Neural progenitor cell (in vitro differentiated cells): ENCODE results near the gene OR13J1.

Experiments used
- CTCF ChIP-seq: fragments of 200-600 bp; sonication (generic); IDR thresholded peaks from 2 replicates; pipeline ENCODE4 v1.5.1; 2017; ENCODE audit warnings: antibody characterized with exemption, mild to moderate bottlenecking
- EZH2 ChIP-seq: fragments of 200-600 bp; sonication (generic); IDR thresholded peaks from 2 replicates; pipeline ENCODE4 v1.6.1; 2017; ENCODE audit warnings: antibody characterized with exemption, mild to moderate bottlenecking, moderate library complexity
- EZH2phosphoT487 ChIP-seq: fragments of 200-600 bp; sonication (generic); IDR thresholded peaks from 2 replicates; pipeline ENCODE4 v1.6.1; 2017; ENCODE audit warnings: antibody characterized with exemption

- TF ChIP-seq EZH2: no peak
- TF ChIP-seq CTCF: no peak
- no peak for TF ChIP-seq EZH2phosphoT487
Observed at GRCh38 chr9:35905912-35906679, 35.9 kb upstream of the OR13J1 start, which contains the start of gene HRCT1.
